ENCODE measurements around the gene SPACA6. TPM values are rescaled to one million over a fixed set of nuclear protein-coding genes. Genes with fewer than 3 reads are reported as not detected.
"Not testable (repeated sequence)": the region's sequence is repeated elsewhere in the genome, so short reads cannot be mapped to it uniquely, and the experiment has no call there.

Gene SPACA6
- polyA plus RNA-seq, 1 donor (not counting 4 experiments of a cell fraction or from before 2014, with no cell fraction given), result 4.3 TPM

DNA sequence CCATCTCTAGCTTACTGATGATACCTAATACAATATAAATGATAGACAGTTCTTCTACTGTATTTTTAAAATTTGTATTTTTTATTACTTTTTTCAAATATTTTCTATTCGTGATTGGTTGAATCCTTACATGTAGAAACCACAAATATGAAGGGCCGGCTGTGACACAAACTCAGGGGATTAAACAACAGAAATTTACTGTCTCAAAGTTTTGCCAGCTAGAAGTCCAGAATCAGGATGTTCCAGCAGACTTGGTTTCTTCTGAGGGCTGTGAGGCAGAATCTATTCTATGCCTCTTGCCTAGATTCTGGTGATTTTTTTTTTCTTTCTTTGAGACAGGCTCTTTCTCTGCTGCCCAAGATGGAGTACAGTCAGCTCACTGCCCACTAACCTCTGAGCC, 44.8 kb downstream of the SPACA6 start:
- no peaks in the 10 kb centered on the region for H3K79me2 ChIP-seq (ENCODE audit: control insufficient read depth, insufficient read depth, low read length)
- no peak overlapping the region for H3K27ac ChIP-seq (ENCODE audit: control insufficient read depth, insufficient read depth, low read length)
- no peak overlapping the region for H3K4me2 ChIP-seq (ENCODE audit: control insufficient read depth, extremely low read depth, insufficient read depth, low read depth, low read length)
- FAIRE-seq (no peak), DNase-seq (ENCODE audit: low read depth, low spot score) (no peak)
- H3K4me3 ChIP-seq (ENCODE audit: control insufficient read depth in 2 of 3, extremely low read depth in 1 of 3, insufficient read depth in 2 of 3, low read depth in 1 of 3, low read length in 3 of 3), result no peak overlapping the region
- no peaks in the 10 kb centered on the region for H3K9me1 ChIP-seq (ENCODE audit: control insufficient read depth, extremely low read depth, insufficient read depth, low read length)
- H3K9ac ChIP-seq (ENCODE audit: control insufficient read depth, extremely low read depth, insufficient read depth, low read length), result no peak overlapping the region
- H3K36me3 ChIP-seq (ENCODE audit: control insufficient read depth in 2 of 2, extremely low read depth in 1 of 2, insufficient read depth in 2 of 2, low read length in 2 of 2), result no peaks in the 10 kb centered on the region
- TF ChIP-seq, protein P1, sequence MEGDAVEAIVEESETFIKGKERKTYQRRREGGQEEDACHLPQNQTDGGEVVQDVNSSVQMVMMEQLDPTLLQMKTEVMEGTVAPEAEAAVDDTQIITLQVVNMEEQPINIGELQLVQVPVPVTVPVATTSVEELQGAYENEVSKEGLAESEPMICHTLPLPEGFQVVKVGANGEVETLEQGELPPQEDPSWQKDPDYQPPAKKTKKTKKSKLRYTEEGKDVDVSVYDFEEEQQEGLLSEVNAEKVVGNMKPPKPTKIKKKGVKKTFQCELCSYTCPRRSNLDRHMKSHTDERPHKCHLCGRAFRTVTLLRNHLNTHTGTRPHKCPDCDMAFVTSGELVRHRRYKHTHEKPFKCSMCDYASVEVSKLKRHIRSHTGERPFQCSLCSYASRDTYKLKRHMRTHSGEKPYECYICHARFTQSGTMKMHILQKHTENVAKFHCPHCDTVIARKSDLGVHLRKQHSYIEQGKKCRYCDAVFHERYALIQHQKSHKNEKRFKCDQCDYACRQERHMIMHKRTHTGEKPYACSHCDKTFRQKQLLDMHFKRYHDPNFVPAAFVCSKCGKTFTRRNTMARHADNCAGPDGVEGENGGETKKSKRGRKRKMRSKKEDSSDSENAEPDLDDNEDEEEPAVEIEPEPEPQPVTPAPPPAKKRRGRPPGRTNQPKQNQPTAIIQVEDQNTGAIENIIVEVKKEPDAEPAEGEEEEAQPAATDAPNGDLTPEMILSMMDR (optimal IDR thresholded peaks at IDR 0.05 in 1 of 3, IDR thresholded peaks at IDR 0.05 in 1 of 3, conservative IDR thresholded peaks at IDR 0.05 in 1 of 3; ENCODE audit: extremely low read depth in 1 of 3, insufficient read depth in 2 of 3, low read length in 3 of 3), result no peak
- no peak for TF ChIP-seq EZH2 (IDR thresholded peaks at IDR 0.05; ENCODE audit: low read length)
- H3K4me1 ChIP-seq (ENCODE audit: control insufficient read depth, extremely low read depth, insufficient read depth, low read length), result no peaks in the 10 kb centered on the region
- H3K9me3 ChIP-seq (ENCODE audit: control insufficient read depth, low read depth, low read length), result no peaks in the 10 kb centered on the region
- dilution Hi-C loops (cut with MboI; ENCODE audit: extremely low pct_ligation_motif_present, low sequenced_read_pairs), result no loop called here
- no peaks in the 10 kb centered on the region for H3K27me3 ChIP-seq (ENCODE audit: control insufficient read depth, extremely low read depth, insufficient read depth, low read length)
- no peak overlapping the region for H2AFZ ChIP-seq (ENCODE audit: control insufficient read depth, low read length)
- H4K20me1 ChIP-seq (ENCODE audit: control insufficient read depth, extremely low read depth, insufficient read depth, low read length), result no peaks in the 10 kb centered on the region

DNA sequence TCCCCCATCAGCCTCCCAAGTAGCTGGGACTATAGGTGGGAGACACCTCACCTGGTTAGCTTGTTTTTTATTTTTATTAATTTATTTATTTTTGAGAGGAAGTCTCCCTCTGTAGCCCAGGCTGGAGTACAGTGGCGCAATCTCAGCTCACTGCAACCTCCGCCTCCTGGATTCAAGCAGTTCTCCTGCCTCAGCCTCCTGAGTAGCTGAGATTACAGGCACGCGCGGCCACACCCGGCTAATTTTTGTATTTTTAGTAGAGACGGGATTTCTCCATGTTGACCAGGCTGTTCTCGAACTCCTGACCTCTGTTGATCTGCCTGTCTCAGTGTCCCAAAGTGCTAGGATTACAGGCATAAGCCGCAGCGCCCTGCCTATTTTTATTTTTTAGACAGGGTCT, 45.4 kb downstream of the SPACA6 start:
- H3K27me3 ChIP-seq (ENCODE audit: control insufficient read depth, extremely low read depth, insufficient read depth, low read length); H3K36me3 ChIP-seq (ENCODE audit: control insufficient read depth in 2 of 2, extremely low read depth in 1 of 2, insufficient read depth in 2 of 2, low read length in 2 of 2); H3K27ac ChIP-seq (ENCODE audit: control insufficient read depth, insufficient read depth, low read length); H3K79me2 ChIP-seq (ENCODE audit: control insufficient read depth, insufficient read depth, low read length); H4K20me1 ChIP-seq (ENCODE audit: control insufficient read depth, extremely low read depth, insufficient read depth, low read length); FAIRE-seq; H3K9me1 ChIP-seq (ENCODE audit: control insufficient read depth, extremely low read depth, insufficient read depth, low read length); H3K9ac ChIP-seq (ENCODE audit: control insufficient read depth, extremely low read depth, insufficient read depth, low read length); H2AFZ ChIP-seq (ENCODE audit: control insufficient read depth, low read length); H3K4me1 ChIP-seq (ENCODE audit: control insufficient read depth, extremely low read depth, insufficient read depth, low read length); H3K9me3 ChIP-seq (ENCODE audit: control insufficient read depth, low read depth, low read length); H3K4me2 ChIP-seq (ENCODE audit: control insufficient read depth, extremely low read depth, insufficient read depth, low read depth, low read length); H3K4me3 ChIP-seq (ENCODE audit: control insufficient read depth in 2 of 3, extremely low read depth in 1 of 3, insufficient read depth in 2 of 3, low read depth in 1 of 3, low read length in 3 of 3); dilution Hi-C loops (cut with MboI; ENCODE audit: extremely low pct_ligation_motif_present, low sequenced_read_pairs); DNase-seq (ENCODE audit: low read depth, low spot score): not testable (repeated sequence)

DNA sequence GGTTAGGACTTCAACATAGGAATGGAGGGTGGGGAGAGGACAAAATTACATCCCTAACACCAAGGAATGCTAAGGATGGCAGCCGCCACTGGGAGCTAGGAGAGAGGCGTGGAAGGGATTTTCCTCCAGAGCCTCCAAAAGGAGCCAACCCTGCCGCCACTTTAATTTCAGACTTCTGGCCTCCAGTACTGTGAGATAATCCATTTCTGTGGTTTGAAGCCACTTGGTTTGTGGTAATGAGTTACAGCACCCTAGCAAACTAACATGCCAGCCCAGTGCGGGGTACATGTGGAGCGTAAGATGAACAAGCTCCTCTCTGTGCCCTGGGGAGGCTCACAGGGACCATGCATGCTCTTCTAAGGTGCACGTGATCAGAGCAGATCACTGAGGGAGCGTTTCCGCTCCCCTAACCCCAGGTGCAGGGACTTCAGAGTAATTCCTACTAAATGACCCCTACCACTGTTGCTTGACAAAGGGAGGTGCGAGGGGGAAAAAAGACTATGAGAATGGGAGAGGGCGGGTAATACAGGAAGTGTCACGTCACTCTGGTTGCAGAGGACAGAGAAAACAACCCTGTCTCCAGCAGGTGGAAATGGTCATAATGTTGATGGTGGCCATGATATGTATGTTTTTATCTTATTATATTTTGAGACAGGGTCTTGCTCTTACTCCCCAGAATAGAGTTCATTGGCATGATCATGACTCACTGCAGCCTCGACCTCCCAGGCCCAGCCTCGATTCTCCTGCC, 46.5 kb downstream of the SPACA6 start:
- H3K27me3 ChIP-seq (ENCODE audit: control insufficient read depth, extremely low read depth, insufficient read depth, low read length), result no peaks in the 10 kb centered on the region
- H3K79me2 ChIP-seq (ENCODE audit: control insufficient read depth, insufficient read depth, low read length), result no peaks in the 10 kb centered on the region
- no peak overlapping the region for H3K4me3 ChIP-seq (ENCODE audit: control insufficient read depth in 2 of 3, extremely low read depth in 1 of 3, insufficient read depth in 2 of 3, low read depth in 1 of 3, low read length in 3 of 3)
- dilution Hi-C loops (cut with MboI; ENCODE audit: extremely low pct_ligation_motif_present, low sequenced_read_pairs), result no loop called here
- H2AFZ ChIP-seq (ENCODE audit: control insufficient read depth, low read length), result no peak overlapping the region
- H3K4me2 ChIP-seq (ENCODE audit: control insufficient read depth, extremely low read depth, insufficient read depth, low read depth, low read length), result no peak overlapping the region
- no peaks in the 10 kb centered on the region for H3K36me3 ChIP-seq (ENCODE audit: control insufficient read depth in 2 of 2, extremely low read depth in 1 of 2, insufficient read depth in 2 of 2, low read length in 2 of 2)
- H3K4me1 ChIP-seq (ENCODE audit: control insufficient read depth, extremely low read depth, insufficient read depth, low read length), result peaks cover 6% of the 10 kb centered on the region
- H4K20me1 ChIP-seq (ENCODE audit: control insufficient read depth, extremely low read depth, insufficient read depth, low read length), result no peaks in the 10 kb centered on the region
- H3K9me1 ChIP-seq (ENCODE audit: control insufficient read depth, extremely low read depth, insufficient read depth, low read length), result no peaks in the 10 kb centered on the region
- TF ChIP-seq, protein P1 (optimal IDR thresholded peaks at IDR 0.05 in 1 of 3, IDR thresholded peaks at IDR 0.05 in 1 of 3, conservative IDR thresholded peaks at IDR 0.05 in 1 of 3; ENCODE audit: extremely low read depth in 1 of 3, insufficient read depth in 2 of 3, low read length in 3 of 3), result no peak
- no peak for TF ChIP-seq EZH2 (IDR thresholded peaks at IDR 0.05; ENCODE audit: low read length)
- DNase-seq (ENCODE audit: low read depth, low spot score) (no peak), FAIRE-seq (no peak)
- H3K9me3 ChIP-seq (ENCODE audit: control insufficient read depth, low read depth, low read length), result no peaks in the 10 kb centered on the region
- H3K9ac ChIP-seq (ENCODE audit: control insufficient read depth, extremely low read depth, insufficient read depth, low read length), result no peak overlapping the region
- H3K27ac ChIP-seq (ENCODE audit: control insufficient read depth, insufficient read depth, low read length), result no peak overlapping the region

Data from keratinocyte (primary cell).